CD4-positive, alpha-beta memory T cell (primary cell): Measurements from ENCODE around the gene FAM193A. TPM values are rescaled to one million over a fixed set of nuclear protein-coding genes. Genes with fewer than 3 reads are reported as not detected.

Experiments used
- CTCF ChIA-PET: fragments of 350-600 bp; sonication (Branson Sonifier 250); formaldehyde crosslinking; loops from one replicate; lab custom pipeline; 2021; ENCODE audit warnings: inconsistent platforms; ENCODE audit not compliant: partially characterized antibody; lab: Charles Lee
- POLR2A ChIA-PET: fragments of 350-600 bp; sonication (Branson Sonifier 250); formaldehyde crosslinking; loops from one replicate; lab custom pipeline; 2021; ENCODE audit not compliant: partially characterized antibody; lab: Charles Lee
- DNase-seq, 5 donors: peaks; one replicate each; pipeline versions ENCODE4 v3.0.0 to v3.0.0-alpha.2; 2020 to 2022; ENCODE audit warnings: mixed read lengths in 1 of 5
- H3K27ac ChIP-seq: one replicate; pipeline ENCODE4 v1.7.0; 2013; ENCODE audit warnings: low read depth, low read length
- H3K27me3 ChIP-seq: 2 replicates; pipeline ENCODE4 v1.7.0; 2013; ENCODE audit warnings: mild to moderate bottlenecking, low read length, moderate library complexity; ENCODE audit not compliant: insufficient read depth
- H3K36me3 ChIP-seq: 2 replicates; pipeline ENCODE4 v1.7.0; 2013; ENCODE audit warnings: mild to moderate bottlenecking, low read length, moderate library complexity; ENCODE audit not compliant: insufficient read depth
- H3K4me1 ChIP-seq: 2 replicates; pipeline ENCODE4 v1.7.0; 2013; ENCODE audit warnings: mild to moderate bottlenecking, low read length, moderate library complexity; ENCODE audit not compliant: insufficient read depth
- H3K4me3 ChIP-seq, 2 donors: one replicate each; pipeline ENCODE4 v1.7.0; 2013; ENCODE audit warnings: low read length in 2 of 2, mild to moderate bottlenecking in 1 of 2
- H3K9me3 ChIP-seq, 2 donors: one replicate each; pipeline ENCODE4 v1.7.0; 2013; ENCODE audit warnings: low read length in 2 of 2, control low read depth in 1 of 2; ENCODE audit not compliant: control insufficient read depth in 1 of 2
- H3K27ac Mint-ChIP-seq, 7 donors: one replicate each; pipeline ENCODE4 v1.8.0; 2020 to 2021; ENCODE audit warnings: mixed read lengths in 7 of 7, mild to moderate bottlenecking in 6 of 7, inconsistent platforms in 3 of 7, moderate library complexity in 3 of 7
- H3K27me3 Mint-ChIP-seq, 2 donors: one replicate each; pipeline ENCODE4 v1.8.0; 2020 to 2021; ENCODE audit warnings: mixed read lengths in 2 of 2
- H3K36me3 Mint-ChIP-seq, 2 donors: one replicate each; pipeline ENCODE4 v1.8.0; 2020 to 2021; ENCODE audit warnings: mixed read lengths in 2 of 2, inconsistent platforms in 1 of 2, mild to moderate bottlenecking in 1 of 2
- H3K4me1 Mint-ChIP-seq, 4 donors: one replicate each; pipeline ENCODE4 v1.8.0; 2020 to 2021; ENCODE audit warnings: mixed read lengths in 4 of 4, mild to moderate bottlenecking in 1 of 4
- H3K4me3 Mint-ChIP-seq, 8 donors: one replicate each; pipeline ENCODE4 v1.8.0; 2020 to 2021; ENCODE audit warnings: mixed read lengths in 8 of 8, mild to moderate bottlenecking in 7 of 8, moderate library complexity in 6 of 8, inconsistent platforms in 3 of 8
- H3K9me3 Mint-ChIP-seq, 8 donors: one replicate each; pipeline ENCODE4 v1.8.0; 2020 to 2021; ENCODE audit warnings: mixed read lengths in 8 of 8, mild to moderate bottlenecking in 5 of 8, inconsistent platforms in 3 of 8, moderate library complexity in 1 of 8
- intact Hi-C: fragments of 100-400 bp; cut with micrococcal nuclease; formaldehyde crosslinking; loops from one replicate; pipeline ENCODE4 v1.15.1; 2023
- polyA plus RNA-seq, 2 donors: library from polyadenylated mRNA; unstranded; fragments of 300-500 nt; fragmentation: Illumina TruSeq; gene quantifications; one replicate each; pipeline ENCODE4 v1.2.3, GENCODE V29; 2021
- total RNA-seq, 2 experiments: library from RNA; stranded (reverse); gene quantifications; one replicate each; pipeline ENCODE4 v1.2.3, GENCODE V29; 2021

The FAM193A gene
- 10 to 100 TPM; 47.8 TPM for total RNA-seq
- 1 to 10 TPM in 1 of 2 donors, under 1 TPM in 1; 0.16 to 4.4 TPM for polyA plus RNA-seq

GRCh38 chr4:2536193-2537010 lies at the start of gene FAM193A:
Gene FAM193A, plus strand, starts transcription at chr4:2536647. Its CDS starts 269 bp downstream, at chr4:2536916.
- CTCF ChIA-PET: interaction anchor here (1.0 to 2.0 kb wide), 3 partner anchors 44 to 123 kb away, joined by 3 to 5 read pairs (median 3); partner anchors contain the start of genes CFAP99 and ZFYVE28

GRCh38 chr4:2486981-2487380 lies 49.5 kb upstream of the FAM193A start:
- no peak for DNase-seq
- H3K4me3 ChIP-seq: no peak overlapping the region

More at GRCh38 chr4:2536193-2537010, at the start of gene FAM193A:
- Mint-ChIP-seq H3K4me1 (peaks cover 10 to 44% (median 16%) of the 10 kb centered on the region in 4 donors), H3K9me3 (no peaks in the 10 kb centered on the region), H3K36me3 (peaks cover 0 to 6% of the 10 kb centered on the region in 2 donors), H3K27ac (peak within 1 kb of the TSS; percentile 92 to 97 (median 94)), H3K4me3 (peak within 1 kb of the TSS; percentile 88 to 95 (median 92)), H3K27me3 (no peaks in the 10 kb centered on the region)
- Histone ChIP-seq H3K27ac (peak within 1 kb of the TSS; percentile 83), H3K36me3 (no peaks in the 10 kb centered on the region), H3K4me3 (peak within 1 kb of the TSS; percentile 52 to 70), H3K27me3 (no peaks in the 10 kb centered on the region), H3K9me3 (no peaks in the 10 kb centered on the region), H3K4me1 (peaks cover 37% of the 10 kb centered on the region)
- intact Hi-C loops: loop anchor here (1.0 to 10.0 kb wide), 5 partner anchors 67 to 538 kb away; partner anchors contain the start of genes CFAP99, HTT, HTT-AS and MXD4
- POLR2A ChIA-PET: interaction anchor here (0.6 to 3.6 kb wide), 22 partner anchors 10 to 666 kb away, joined by 3 to 49 read pairs (median 3); partner anchors contain the start of genes CFAP99, GRK4, HAUS3 and HTT
- peak; percentile 98 to 99 (median 99) for DNase-seq

GRCh38 chr4:2487632-2488031 lies 48.8 kb upstream of the FAM193A start:
- peak overlapping the region in 6 of 7 donors; percentile 42 to 84 (median 58) for H3K27ac Mint-ChIP-seq
- H3K9me3 ChIP-seq: no peaks in the 10 kb centered on the region
- no peaks in the 10 kb centered on the region for H3K27me3 ChIP-seq
- H3K27ac ChIP-seq: no peak overlapping the region
- DNase-seq: no peak
- peaks cover 17 to 40% of the 10 kb centered on the region in 2 donors for H3K36me3 Mint-ChIP-seq
- H3K4me1 Mint-ChIP-seq: peaks cover 44 to 71% (median 57%) of the 10 kb centered on the region in 4 donors
- CTCF ChIA-PET: no interaction called here
- intact Hi-C loops: no loop called here
- H3K27me3 Mint-ChIP-seq: no peaks in the 10 kb centered on the region
- POLR2A ChIA-PET: interaction anchor here (1.6 kb wide), 1 partner anchor 19 kb away, joined by 6 read pairs; the partner anchor contains the start of gene RNF4
- peaks cover 53% of the 10 kb centered on the region for H3K4me1 ChIP-seq
- peaks cover 36% of the 10 kb centered on the region for H3K36me3 ChIP-seq
- peaks cover 0 to 2% (median 0%) of the 10 kb centered on the region in 8 donors for H3K9me3 Mint-ChIP-seq
- H3K4me3 ChIP-seq: no peak overlapping the region
- peak overlapping the region in 3 of 8 donors; percentile 21 to 41 (median 27) for H3K4me3 Mint-ChIP-seq

More at GRCh38 chr4:2486981-2487380, 49.5 kb upstream of the FAM193A start:
- no peaks in the 10 kb centered on the region for H3K27me3 ChIP-seq
- Mint-ChIP-seq H3K9me3 (peaks cover 0 to 2% (median 0%) of the 10 kb centered on the region in 8 donors), H3K4me3 (peak overlapping the region in 4 of 8 donors; percentile 27 to 92 (median 60)), H3K36me3 (peaks cover 12 to 38% of the 10 kb centered on the region in 2 donors), H3K4me1 (peaks cover 50 to 78% (median 63%) of the 10 kb centered on the region in 4 donors), H3K27ac (peak overlapping the region in 6 of 7 donors; percentile 19 to 60 (median 56)), H3K27me3 (no peaks in the 10 kb centered on the region)
- peaks cover 60% of the 10 kb centered on the region for H3K4me1 ChIP-seq
- no peaks in the 10 kb centered on the region for H3K9me3 ChIP-seq
- peaks cover 30% of the 10 kb centered on the region for H3K36me3 ChIP-seq
- H3K27ac ChIP-seq: no peak overlapping the region
- POLR2A ChIA-PET: interaction anchor here (1.2 to 1.6 kb wide), 3 partner anchors 10 to 49 kb away, joined by 3 to 6 read pairs (median 5); partner anchors contain the start of genes FAM193A and RNF4
- intact Hi-C loops: no loop called here
- CTCF ChIA-PET: interaction anchor here (0.9 kb wide), 1 partner anchor 25 kb away, joined by 3 read pairs; no protein-coding TSS in a partner anchor

GRCh38 chr4:2489081-2489805 lies 47.2 kb upstream of the FAM193A start:
- intact Hi-C loops: no loop called here
- CTCF ChIA-PET: no interaction called here
- peaks cover 40 to 59% (median 48%) of the 10 kb centered on the region in 4 donors for H3K4me1 Mint-ChIP-seq
- H3K27me3 ChIP-seq: no peaks in the 10 kb centered on the region
- H3K4me3 ChIP-seq: no peak overlapping the region
- peaks cover 28 to 44% of the 10 kb centered on the region in 2 donors for H3K36me3 Mint-ChIP-seq
- H3K27ac Mint-ChIP-seq: peak overlapping the region in 4 of 7 donors; percentile 17 to 83 (median 47)
- peaks cover 45% of the 10 kb centered on the region for H3K36me3 ChIP-seq
- H3K27ac ChIP-seq: no peak overlapping the region
- peaks cover 41% of the 10 kb centered on the region for H3K4me1 ChIP-seq
- H3K9me3 ChIP-seq: no peaks in the 10 kb centered on the region
- POLR2A ChIA-PET: interaction anchor here (1.3 kb wide), 1 partner anchor 481 kb away, joined by 3 read pairs; no protein-coding TSS in a partner anchor
- H3K9me3 Mint-ChIP-seq: peaks cover 0 to 2% (median 0%) of the 10 kb centered on the region in 8 donors
- DNase-seq: no peak
- no peaks in the 10 kb centered on the region for H3K27me3 Mint-ChIP-seq
- no peak overlapping the region for H3K4me3 Mint-ChIP-seq

- Histone ChIP-seq H3K27ac (no peak overlapping the region), H3K9me3 (no peaks in the 10 kb centered on the region), H3K4me1 (peaks cover 33% of the 10 kb centered on the region), H3K36me3 (peaks cover 47% of the 10 kb centered on the region), H3K4me3 (no peak overlapping the region), H3K27me3 (no peaks in the 10 kb centered on the region)
- Mint-ChIP-seq H3K9me3 (peaks cover 0 to 2% (median 0%) of the 10 kb centered on the region in 8 donors), H3K27me3 (no peaks in the 10 kb centered on the region), H3K4me3 (no peak overlapping the region), H3K4me1 (peaks cover 34 to 52% (median 41%) of the 10 kb centered on the region in 4 donors), H3K27ac (peak overlapping the region in 2 of 7 donors; percentile 27 to 49), H3K36me3 (peaks cover 28 to 49% of the 10 kb centered on the region in 2 donors)
- CTCF ChIA-PET: no interaction called here
- POLR2A ChIA-PET: interaction anchor here (1.3 kb wide), 1 partner anchor 482 kb away, joined by 3 read pairs; no protein-coding TSS in a partner anchor
- intact Hi-C loops: no loop called here
- DNase-seq: no peak
These were observed 46.5 kb upstream of the FAM193A start for GRCh38 chr4:2489841-2490552.

GRCh38 chr4:2492970-2493369 lies 43.5 kb upstream of the FAM193A start:
- Mint-ChIP-seq H3K4me1 (peaks cover 11 to 24% (median 18%) of the 10 kb centered on the region in 4 donors), H3K27me3 (no peaks in the 10 kb centered on the region), H3K4me3 (no peak overlapping the region), H3K27ac (peak overlapping the region in 6 of 7 donors; percentile 10 to 84 (median 46)), H3K9me3 (peaks cover 0 to 4% (median 0%) of the 10 kb centered on the region in 8 donors), H3K36me3 (peaks cover 36 to 71% of the 10 kb centered on the region in 2 donors)
- POLR2A ChIA-PET: interaction anchor here (0.6 to 2.1 kb wide), 6 partner anchors 10 to 134 kb away, joined by 3 to 7 read pairs (median 4); partner anchors contain the start of genes CFAP99, RNF4 and ZFYVE28
- H3K9me3 ChIP-seq: no peaks in the 10 kb centered on the region
- H3K27ac ChIP-seq: no peak overlapping the region
- intact Hi-C loops: no loop called here
- H3K27me3 ChIP-seq: no peaks in the 10 kb centered on the region
- H3K4me1 ChIP-seq: peaks cover 4% of the 10 kb centered on the region
- no peak for DNase-seq
- H3K36me3 ChIP-seq: peaks cover 67% of the 10 kb centered on the region
- CTCF ChIA-PET: interaction anchor here (0.7 kb wide), 1 partner anchor 31 kb away, joined by 3 read pairs; no protein-coding TSS in a partner anchor
- no peak overlapping the region for H3K4me3 ChIP-seq
